K562 (cell line): Measurements from ENCODE around the gene CTSW. TPM values are rescaled to one million over a fixed set of nuclear protein-coding genes. Genes with fewer than 3 reads are reported as not detected.

Source experiments
- ARID3B ChIP-seq: fragments of 250-450 bp; sonication (Bioruptor Pico); IDR thresholded peaks from 2 replicates; pipeline ENCODE4 v1.4.0; 2020; ENCODE audit warnings: borderline replicate concordance
- ASH1L ChIP-seq: fragments of 450-650 bp; IDR thresholded peaks from 2 replicates; pipeline ENCODE4 v1.6.1; 2018; ENCODE audit warnings: borderline replicate concordance, mild to moderate bottlenecking, low read depth; ENCODE audit not compliant: partially characterized antibody
- EHMT2 ChIP-seq: fragments of 450-650 bp; IDR thresholded peaks from 2 replicates; pipeline ENCODE4 v1.6.1; 2018; ENCODE audit warnings: antibody characterized with exemption
- GATAD2A ChIP-seq: fragments of 450-650 bp; IDR thresholded peaks from 2 replicates; pipeline ENCODE4 v1.6.1; 2017
- HLTF ChIP-seq: fragments of 450-650 bp; IDR thresholded peaks from 2 replicates; pipeline ENCODE4 v1.6.1; 2016
- NCOA4 ChIP-seq: fragments of 450-650 bp; IDR thresholded peaks from 2 replicates; pipeline ENCODE4 v1.6.1; 2018; ENCODE audit warnings: mild to moderate bottlenecking; ENCODE audit not compliant: partially characterized antibody
- NR0B1 ChIP-seq: fragments of 450-650 bp; IDR thresholded peaks from one replicate; pipeline ENCODE4 v1.6.1; 2018; ENCODE audit warnings: mild to moderate bottlenecking, moderate library complexity; ENCODE audit not compliant: partially characterized antibody
- PHF20 ChIP-seq: fragments of 450-650 bp; IDR thresholded peaks from 2 replicates; pipeline ENCODE4 v1.6.1; 2018; ENCODE audit not compliant: partially characterized antibody
- POLR2B ChIP-seq: fragments of 450-650 bp; IDR thresholded peaks from 2 replicates; pipeline ENCODE4 v1.6.1; 2018; ENCODE audit warnings: low read depth; ENCODE audit not compliant: partially characterized antibody
- PTRF ChIP-seq: fragments of 450-650 bp; IDR thresholded peaks from 2 replicates; pipeline ENCODE4 v1.6.1; 2016; ENCODE audit warnings: mild to moderate bottlenecking, missing genetic modification characterization, missing compliant biosample characterization
- RBM14 ChIP-seq: fragments of 200-400 bp; formaldehyde crosslinking; IDR thresholded peaks from 2 replicates; pipeline ENCODE4 v1.6.1; 2018; ENCODE audit warnings: low read depth, mild to moderate bottlenecking, low read length, moderate library complexity, borderline replicate concordance; ENCODE audit not compliant: insufficient read depth
- RUNX1 ChIP-seq: sonication (generic); IDR thresholded peaks from 2 replicates; pipeline ENCODE4 v1.6.1; 2016; ENCODE audit warnings: antibody characterized with exemption, low read depth
- SP1 ChIP-seq: sonication (generic); formaldehyde crosslinking; IDR thresholded peaks from 2 replicates; pipeline ENCODE4 v1.8.1; 2022; ENCODE audit warnings: mild to moderate bottlenecking, missing genetic modification reagents
- SRSF3 ChIP-seq: fragments of 200-400 bp; formaldehyde crosslinking; IDR thresholded peaks from 2 replicates; pipeline ENCODE4 v1.6.1; 2016; ENCODE audit warnings: mild to moderate bottlenecking, low read length, moderate library complexity; ENCODE audit not compliant: insufficient read depth
- TAF15 ChIP-seq: fragments of 200-400 bp; formaldehyde crosslinking; IDR thresholded peaks from 2 replicates; pipeline ENCODE4 v1.6.1; 2017; ENCODE audit warnings: mild to moderate bottlenecking, low read depth, low read length, moderate library complexity
- TAF7 ChIP-seq: fragments of 450-650 bp; IDR thresholded peaks from 2 replicates; pipeline ENCODE4 v1.6.1; 2016; ENCODE audit warnings: missing genetic modification characterization, missing compliant biosample characterization
- TRIM24 ChIP-seq, 2 experiments: fragments of 450-650 bp; IDR thresholded peaks; 2 replicates each; pipeline ENCODE4 v1.6.1; 2016
- ZBTB1 ChIP-seq: sonication (generic); formaldehyde crosslinking; IDR thresholded peaks from 2 replicates; pipeline ENCODE4 v1.8.1; 2023; ENCODE audit warnings: missing genetic modification reagents, low read depth, mild to moderate bottlenecking, borderline replicate concordance
- ZBTB26 ChIP-seq: fragments of 450-650 bp; formaldehyde crosslinking; IDR thresholded peaks from 2 replicates; pipeline ENCODE4 v1.4.0; 2022; ENCODE audit warnings: missing genetic modification characterization
- ZEB2 ChIP-seq: fragments of 450-650 bp; IDR thresholded peaks from 2 replicates; pipeline ENCODE4 v1.6.1; 2016
- ZFP1 ChIP-seq: fragments of 450-650 bp; formaldehyde crosslinking; IDR thresholded peaks from 2 replicates; pipeline ENCODE4 v1.4.0; 2020; ENCODE audit warnings: mild to moderate bottlenecking, mixed read lengths
- ZKSCAN8 ChIP-seq: fragments of 200-800 bp; sonication (Bioruptor generic); IDR thresholded peaks from 2 replicates; pipeline ENCODE4 v1.6.1; 2016; ENCODE audit warnings: missing genetic modification characterization, missing compliant biosample characterization
- ZNF398 ChIP-seq: fragments of 250-450 bp; sonication (Bioruptor Pico); IDR thresholded peaks from 2 replicates; pipeline ENCODE4 v1.8.0; 2021; ENCODE audit warnings: moderate library complexity, mild to moderate bottlenecking, inconsistent platforms
- ZSCAN32 ChIP-seq: fragments of 450-650 bp; formaldehyde crosslinking; IDR thresholded peaks from 2 replicates; pipeline ENCODE4 v1.4.0; 2020; ENCODE audit warnings: mild to moderate bottlenecking, moderate library complexity
- polyA plus RNA-seq, 8 experiments: library from polyadenylated mRNA; depleted of rRNA in 4 of 8; stranded (reverse) in 5 of 8; unstranded in 3 of 8; fragments of >200 nt; fragmentation: Nextera tagmentation in 2 of 8; fragmentation: Illumina TruSeq in 1 of 8; extraction: Ambion mirVana in 2 of 8; extraction: Trizol in 1 of 8; gene quantifications; 2 replicates each; pipeline versions ENCODE4 v1.2.1 to v1.2.3, GENCODE V29; 2011 to 2014; ENCODE audit warnings: inconsistent platforms in 1 of 8, missing spikeins in 1 of 8
- total RNA-seq, 7 experiments: library from RNA; depleted of rRNA in 6 of 7; stranded (reverse); fragments of >200 nt in 6 of 7; fragmentation: Illumina TruSeq in 2 of 7; extraction: Trizol in 2 of 7; gene quantifications; 2 replicates each; pipeline versions ENCODE4 v1.2.1 to v1.2.3, GENCODE V29; 2011 to 2021; ENCODE audit warnings: low replicate concordance in 1 of 7

Gene CTSW
- total and polyA plus RNA-seq, 9 of the 15 experiments (the other 6 are each of a cell fraction or from before 2014, with no cell fraction given): 0.04 TPM; not detected in 8

GRCh38 chr11:65900125-65900898, 20.7 kb downstream of the CTSW start, which contains the start of gene FOSL1 (continued):
- TF ChIP-seq SRSF3 (no peak), ZSCAN32 (0 out of 2 replicates have a peak, but pooled peaks have one; percentile 12), ZEB2 (peak; percentile 91), NR0B1 (no peak), RBM14 (no peak), NCOA4 (no peak), PTRF (tag) (no peak), ZFP1 (CRISPR knock-in tag) (no peak), ZBTB26 (CRISPR knock-in tag) (no peak), PHF20 (no peak), TAF15 (no peak), TAF7 (tag) (no peak), ZKSCAN8 (CRISPR knock-in tag) (no peak), GATAD2A (no peak), ASH1L (no peak), EHMT2 (no peak), POLR2B (peak; percentile 82), TRIM24 (IDR thresholded peaks at IDR 0.05) (no peak), SP1 (CRISPR knock-in tag) (peak; percentile 89), ZNF398 (CRISPR knock-in tag) (no peak), HLTF (no peak), RUNX1 (no peak), ZBTB1 (CRISPR knock-in tag) (peak; percentile 30; the same call in 1 of the 2 replicates), ARID3B (CRISPR knock-in tag) (no peak)
